Panc1 (cell line): ENCODE results near the gene TBRG1. TPM values are rescaled to one million over a fixed set of nuclear protein-coding genes. Genes with fewer than 3 reads are reported as not detected.

Experiments
- ATAC-seq: fragments of 200-7000 bp; cut with Tn5 transposase; 2 replicates; pipeline ENCODE4 v1.9.1; 2020; ENCODE audit warnings: mild to moderate bottlenecking, moderate library complexity
- BruUV-seq: library from RNA; stranded (reverse); fragments of 400-500 nt; replicated peaks from 2 replicates; lab custom pipeline; 2021; lab: Mats Ljungman, UMichigan
- CTCF ChIA-PET: fragments of 300-600 bp; sonication (Branson Sonifier 250); formaldehyde crosslinking; loops from one replicate; lab custom pipeline; 2022; ENCODE audit warnings: antibody characterized with exemption; lab: Charles Lee
- POLR2A ChIA-PET: fragments of 300-600 bp; sonication (Branson Sonifier 250); formaldehyde crosslinking; loops from one replicate; lab custom pipeline; 2022; ENCODE audit warnings: antibody characterized with exemption; lab: Charles Lee
- DNase-seq: peaks from one replicate; pipeline ENCODE4 v3.0.0-alpha.2; 2010; ENCODE audit warnings: low read depth, low spot score
- H3K27ac ChIP-seq: 2 replicates; pipeline ENCODE4 v1.5.1; 2011; ENCODE audit warnings: mild to moderate bottlenecking, low read length, inconsistent platforms
- H3K27me3 ChIP-seq: fragments of 200-500 bp; sonication (Bioruptor generic); 2 replicates; pipeline ENCODE4 v1.6.0; 2014; ENCODE audit warnings: low read length, inconsistent platforms; ENCODE audit not compliant: control insufficient read depth, insufficient read depth
- H3K36me3 ChIP-seq: fragments of 200-500 bp; sonication (Bioruptor generic); 2 replicates; pipeline ENCODE4 v1.5.1; 2014; ENCODE audit warnings: inconsistent platforms, mild to moderate bottlenecking, low read length, moderate library complexity; ENCODE audit not compliant: control insufficient read depth, insufficient read depth
- H3K4me1 ChIP-seq: 2 replicates; pipeline ENCODE4 v1.5.1; 2011; ENCODE audit warnings: inconsistent platforms, mild to moderate bottlenecking, low read length, moderate library complexity; ENCODE audit not compliant: control insufficient read depth, insufficient read depth
- H3K4me3 ChIP-seq, 2 experiments: 2 replicates each; pipeline ENCODE4 v1.5.1; 2011 to 2012; ENCODE audit warnings: low read depth in 2 of 2, low read length in 2 of 2, mild to moderate bottlenecking in 2 of 2, inconsistent platforms in 1 of 2, moderate library complexity in 1 of 2
- H3K9me3 ChIP-seq: fragments of 200-500 bp; sonication (Bioruptor generic); 2 replicates; pipeline ENCODE4 v1.5.1; 2014; ENCODE audit warnings: low read depth, mild to moderate bottlenecking, inconsistent platforms, low read length, moderate library complexity; ENCODE audit not compliant: control insufficient read depth, insufficient read depth
- CTCF ChIP-seq: fragments of 450-650 bp; IDR thresholded peaks from 2 replicates; pipeline ENCODE4 v1.5.1; 2017; ENCODE audit warnings: mild to moderate bottlenecking
- POLR2AphosphoS5 ChIP-seq: IDR thresholded peaks from 2 replicates; pipeline ENCODE4 v1.6.1; 2012; ENCODE audit warnings: mild to moderate bottlenecking, low read depth, low read length, moderate library complexity
- REST ChIP-seq, 2 experiments: IDR thresholded peaks; 2 replicates each; pipeline ENCODE4 v1.6.1; 2011 to 2012; ENCODE audit warnings: low read depth in 2 of 2, control low read depth in 1 of 2, low read length in 1 of 2, mild to moderate bottlenecking in 1 of 2, moderate library complexity in 1 of 2; ENCODE audit not compliant: insufficient read depth in 1 of 2
- SIN3A ChIP-seq: IDR thresholded peaks from 2 replicates; pipeline ENCODE4 v1.6.1; 2012; ENCODE audit warnings: low read depth, mild to moderate bottlenecking, low read length, moderate library complexity, borderline replicate concordance; ENCODE audit not compliant: insufficient read depth
- TCF7L2 ChIP-seq: IDR thresholded peaks from 2 replicates; pipeline ENCODE4 v1.6.1; 2011; ENCODE audit warnings: mild to moderate bottlenecking, low read depth, low read length, inconsistent platforms
- in situ Hi-C: cut with HindIII; loops from 2 replicates; pipeline ENCODE4 v1.10.0; 2016; ENCODE audit warnings: low sequenced_read_pairs, low pct_unique_long_range_greater_than_20kb
- intact Hi-C: fragments of 100-400 bp; cut with micrococcal nuclease; formaldehyde crosslinking; loops from one replicate; pipeline ENCODE4 v1.10.0; 2022; ENCODE audit not compliant: unreplicated experiment
- total RNA-seq: library from RNA; stranded (reverse); gene quantifications from one replicate; pipeline ENCODE4 v1.2.1, GENCODE V29; 2021; ENCODE audit not compliant: unreplicated experiment

TBRG1 gene
- total RNA-seq, 1 experiment from 2014 or later, result 35.0 TPM

GRCh38 chr11:124667601-124668000, 44.9 kb downstream of the TBRG1 start:
- no peak for TF ChIP-seq POLR2AphosphoS5
- TF ChIP-seq CTCF, result no peak
- no peak for TF ChIP-seq SIN3A
- TF ChIP-seq REST (IDR thresholded peaks at IDR 0.05; ENCODE audit: insufficient read depth in 1 of 2, low read depth in 2 of 2, low read length in 1 of 2), result no peak
- TF ChIP-seq TCF7L2, result no peak
- H3K36me3 ChIP-seq, result no peaks in the 10 kb centered on the region
- ChIA-PET CTCF (no interaction called here), POLR2A (no interaction called here)
- H3K4me1 ChIP-seq, result peaks cover 2% of the 10 kb centered on the region
- no peaks in the 10 kb centered on the region for H3K9me3 ChIP-seq
- in situ Hi-C loops (loop anchor here (10.0 kb wide), 1 partner anchor 167 kb away; no protein-coding TSS in a partner anchor), intact Hi-C loops (loop anchor here (5.0 kb wide), 1 partner anchor 80 kb away; no protein-coding TSS in a partner anchor)
- ATAC-seq (no peak), DNase-seq (no peak)
- no peaks in the 10 kb centered on the region for H3K27me3 ChIP-seq
- no peak overlapping the region for H3K4me3 ChIP-seq
- no TSS peak for BruUV-seq
- no peak overlapping the region for H3K27ac ChIP-seq

- POLR2A ChIA-PET, result interaction anchor here (0.6 kb wide), 1 partner anchor 97 kb away, joined by 5 read pairs; no protein-coding TSS in a partner anchor
- intact Hi-C loops (loop anchor here (1.0 to 5.0 kb wide), 3 partner anchors 78 to 168 kb away; no protein-coding TSS in a partner anchor), in situ Hi-C loops (loop anchor here (10.0 kb wide), 1 partner anchor 166 kb away; no protein-coding TSS in a partner anchor)
- Histone ChIP-seq H3K4me1 (peaks cover 7% of the 10 kb centered on the region), H3K27me3 (no peaks in the 10 kb centered on the region), H3K4me3 (no peak overlapping the region), H3K36me3 (no peaks in the 10 kb centered on the region), H3K27ac (no peak overlapping the region), H3K9me3 (no peaks in the 10 kb centered on the region)
- peak; percentile 62 for ATAC-seq
- TF ChIP-seq TCF7L2, result no peak
- TF ChIP-seq REST (IDR thresholded peaks at IDR 0.05; ENCODE audit: insufficient read depth in 1 of 2, low read depth in 2 of 2, low read length in 1 of 2), result no peak
- TF ChIP-seq CTCF, result peak; percentile 92
- peak; percentile 51 for DNase-seq
- CTCF ChIA-PET, result interaction anchor here (0.6 to 1.8 kb wide), 10 partner anchors 9 to 425 kb away, joined by 3 to 16 read pairs (median 4); partner anchors contain the start of gene ESAM
- BruUV-seq, result no TSS peak
These were observed 46.5 kb downstream of the TBRG1 start for GRCh38 chr11:124669193-124669592.
